Esophagus muscularis mucosa (tissue), 4 donors: ENCODE measurements around the gene ELAC2.

Experiments
- EP300 ChIP-seq: sonication (generic); formaldehyde crosslinking; IDR thresholded peaks from one replicate; pipeline ENCODE4 v1.6.1; 2017; ENCODE audit warnings: antibody characterized with exemption
- POLR2A ChIP-seq: fragments of 450-650 bp; IDR thresholded peaks from one replicate; pipeline ENCODE4 v1.6.1; 2017; ENCODE audit warnings: antibody characterized with exemption, moderate library complexity, mild to moderate bottlenecking, low read depth
- POLR2AphosphoS5 ChIP-seq, 2 donors: sonication (generic); formaldehyde crosslinking; IDR thresholded peaks; one replicate each; pipeline ENCODE4 v1.6.1; 2017; ENCODE audit warnings: antibody characterized with exemption in 2 of 2
- TF ChIP-seq, protein P1 (sequence below), 3 experiments: fragments of 200-600 bp in 2 of 3; fragments of 450-650 bp in 1 of 3; sonication (generic) in 2 of 3; IDR thresholded peaks; one replicate each; pipeline ENCODE4 v1.5.1; 2017 to 2019; ENCODE audit warnings: antibody characterized with exemption in 3 of 3, mild to moderate bottlenecking in 2 of 3, moderate library complexity in 1 of 3

DNA sequence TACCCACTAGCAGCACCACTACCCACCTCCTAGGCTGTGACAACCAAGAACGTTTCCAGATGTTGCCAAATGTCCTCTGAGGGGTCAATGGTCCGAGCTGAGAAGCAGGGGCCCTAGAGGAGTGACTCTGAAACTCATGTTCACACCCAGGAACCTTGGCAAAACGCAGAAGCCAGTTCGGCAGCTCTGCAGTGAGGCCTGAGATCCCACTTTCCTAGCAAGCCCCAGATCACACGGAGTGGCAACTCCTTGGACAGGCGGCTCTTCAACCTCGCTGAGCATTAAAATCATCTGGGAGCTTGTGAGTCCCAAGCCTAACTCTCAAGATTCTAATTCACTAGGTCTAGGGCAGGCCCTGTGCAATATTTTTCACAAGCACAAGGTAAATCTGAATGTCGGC lies 17.3 kb downstream of the ELAC2 start:
- TF ChIP-seq POLR2A, result no peak
- TF ChIP-seq, protein P1, sequence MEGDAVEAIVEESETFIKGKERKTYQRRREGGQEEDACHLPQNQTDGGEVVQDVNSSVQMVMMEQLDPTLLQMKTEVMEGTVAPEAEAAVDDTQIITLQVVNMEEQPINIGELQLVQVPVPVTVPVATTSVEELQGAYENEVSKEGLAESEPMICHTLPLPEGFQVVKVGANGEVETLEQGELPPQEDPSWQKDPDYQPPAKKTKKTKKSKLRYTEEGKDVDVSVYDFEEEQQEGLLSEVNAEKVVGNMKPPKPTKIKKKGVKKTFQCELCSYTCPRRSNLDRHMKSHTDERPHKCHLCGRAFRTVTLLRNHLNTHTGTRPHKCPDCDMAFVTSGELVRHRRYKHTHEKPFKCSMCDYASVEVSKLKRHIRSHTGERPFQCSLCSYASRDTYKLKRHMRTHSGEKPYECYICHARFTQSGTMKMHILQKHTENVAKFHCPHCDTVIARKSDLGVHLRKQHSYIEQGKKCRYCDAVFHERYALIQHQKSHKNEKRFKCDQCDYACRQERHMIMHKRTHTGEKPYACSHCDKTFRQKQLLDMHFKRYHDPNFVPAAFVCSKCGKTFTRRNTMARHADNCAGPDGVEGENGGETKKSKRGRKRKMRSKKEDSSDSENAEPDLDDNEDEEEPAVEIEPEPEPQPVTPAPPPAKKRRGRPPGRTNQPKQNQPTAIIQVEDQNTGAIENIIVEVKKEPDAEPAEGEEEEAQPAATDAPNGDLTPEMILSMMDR (IDR thresholded peaks at IDR 0.05), result no peak
- no peak for TF ChIP-seq POLR2AphosphoS5 (IDR thresholded peaks at IDR 0.05)
- no peak for TF ChIP-seq EP300
